ENCODE data around the gene DIDO1. TPM values are rescaled to one million over a fixed set of nuclear protein-coding genes. Genes with fewer than 3 reads are reported as not detected.

Gene DIDO1
- total and polyA plus RNA-seq, 2 of the 13 experiments (the other 11 are each of a cell fraction or from before 2014, with no cell fraction given): 75.0 to 75.1 TPM

- TF ChIP-seq NFAT5 (CRISPR knock-in tag; IDR thresholded peaks at IDR 0.05) (no peak), NFATC3 (CRISPR knock-in tag; IDR thresholded peaks at IDR 0.05) (no peak), AHR (CRISPR knock-in tag; IDR thresholded peaks at IDR 0.05) (peak; percentile 13; the same call in 1 of the 2 replicates), NRL (CRISPR knock-in tag; IDR thresholded peaks at IDR 0.05; ENCODE audit: borderline replicate concordance) (no peak), ZNF276 (CRISPR knock-in tag; IDR thresholded peaks at IDR 0.05; ENCODE audit: low read depth) (no peak; the same call in 1 of the 2 replicates), MAZ (IDR thresholded peaks at IDR 0.05; ENCODE audit: borderline replicate concordance, low read depth, low read length) (no peak), MAZ (CRISPR knock-in tag; IDR thresholded peaks at IDR 0.05; ENCODE audit: low read depth) (no peak), TCF12 (IDR thresholded peaks at IDR 0.05) (no peak), TCF12 (CRISPR knock-in tag; IDR thresholded peaks at IDR 0.05) (0 out of 2 replicates have a peak, but pooled peaks have one; percentile 64), RFXANK (CRISPR knock-in tag; IDR thresholded peaks at IDR 0.05) (no peak), ZBTB42 (CRISPR knock-in tag; IDR thresholded peaks at IDR 0.05) (no peak), SIN3B (IDR thresholded peaks at IDR 0.05; ENCODE audit: low read length) (no peak), PAX8 (CRISPR knock-in tag; IDR thresholded peaks at IDR 0.05; ENCODE audit: borderline replicate concordance) (no peak), EEA1 (CRISPR knock-in tag; IDR thresholded peaks at IDR 0.05; ENCODE audit: borderline replicate concordance) (0 out of 2 replicates have a peak, but pooled peaks have one; percentile 63), HNRNPUL1 (IDR thresholded peaks at IDR 0.05; ENCODE audit: low read depth, low read length) (no peak), TP53 (CRISPR knock-in tag; conservative IDR thresholded peaks at IDR 0.05) (0 out of 2 replicates have a peak, but pooled peaks have one; percentile 8), ZNF615 (CRISPR knock-in tag; IDR thresholded peaks at IDR 0.05; ENCODE audit: borderline replicate concordance) (no peak), ZNF562 (CRISPR knock-in tag; IDR thresholded peaks at IDR 0.05; ENCODE audit: borderline replicate concordance) (no peak), ZNF746 (CRISPR knock-in tag; IDR thresholded peaks at IDR 0.05) (no peak), ZNF33A (CRISPR knock-in tag; IDR thresholded peaks at IDR 0.05; ENCODE audit: borderline replicate concordance) (0 out of 2 replicates have a peak, but pooled peaks have one; percentile 79), ZNF510 (CRISPR knock-in tag; IDR thresholded peaks at IDR 0.05; ENCODE audit: low read depth) (no peak), FLYWCH1 (CRISPR knock-in tag; IDR thresholded peaks at IDR 0.05) (peak; percentile 57; the same call in 1 of the 2 replicates), ADNP (CRISPR knock-in tag; IDR thresholded peaks at IDR 0.05) (no peak), SOX6 (IDR thresholded peaks at IDR 0.05) (no peak), SOX6 (CRISPR knock-in tag; IDR thresholded peaks at IDR 0.05) (no peak)
- TF ChIP-seq, protein P1, sequence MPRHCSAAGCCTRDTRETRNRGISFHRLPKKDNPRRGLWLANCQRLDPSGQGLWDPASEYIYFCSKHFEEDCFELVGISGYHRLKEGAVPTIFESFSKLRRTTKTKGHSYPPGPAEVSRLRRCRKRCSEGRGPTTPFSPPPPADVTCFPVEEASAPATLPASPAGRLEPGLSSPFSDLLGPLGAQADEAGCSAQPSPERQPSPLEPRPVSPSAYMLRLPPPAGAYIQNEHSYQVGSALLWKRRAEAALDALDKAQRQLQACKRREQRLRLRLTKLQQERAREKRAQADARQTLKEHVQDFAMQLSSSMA (CRISPR knock-in tag; IDR thresholded peaks at IDR 0.05): no peak
Observed at GRCh38 chr20:62951896-62952372, 25.6 kb upstream of the DIDO1 start (continued).

Data from HepG2 (cell line).